IMR-90 (cell line): Measurements from ENCODE around the gene KLK14. TPM values are rescaled to one million over a fixed set of nuclear protein-coding genes. Genes with fewer than 3 reads are reported as not detected.

ENCODE experiments used
- ATAC-seq: fragments of 200-7000 bp; cut with Tn5 transposase; 2 replicates; pipeline ENCODE4 v1.9.1; 2020; ENCODE audit warnings: low read depth, mild to moderate bottlenecking, moderate library complexity
- BruUV-seq: library from RNA; stranded (reverse); fragments of 400-500 nt; replicated peaks from 2 replicates; lab custom pipeline; 2021; lab: Mats Ljungman, UMichigan
- CTCF ChIA-PET: fragments of 300-600 bp; formaldehyde crosslinking; extraction: SDS; loops from one replicate; lab custom pipeline; 2021; ENCODE audit warnings: antibody characterized with exemption; lab: Yijun Ruan, JAX
- POLR2A ChIA-PET: fragments of 300-600 bp; sonication (Branson Sonifier 250); formaldehyde crosslinking; loops from one replicate; lab custom pipeline; 2022; ENCODE audit warnings: antibody characterized with exemption; ENCODE audit not compliant: unreplicated experiment; lab: Charles Lee
- DNase-seq: peaks from one replicate; pipeline ENCODE4 v3.0.0; 2013
- H2AFZ ChIP-seq: replicated peaks from 2 replicates; pipeline ENCODE3; 2013; ENCODE audit warnings: low read length, mild to moderate bottlenecking; ENCODE audit not compliant: poor library complexity
- H2AK5ac ChIP-seq: 2 replicates; pipeline ENCODE4 v1.6.1; 2013; ENCODE audit warnings: low read depth, low read length, inconsistent platforms
- H2AK9ac ChIP-seq: replicated peaks from 2 replicates; pipeline ENCODE3; 2013; ENCODE audit warnings: mild to moderate bottlenecking, low read depth, low read length, moderate library complexity; ENCODE audit not compliant: poor library complexity
- H2BK120ac ChIP-seq: 2 replicates; pipeline ENCODE4 v1.6.1; 2013; ENCODE audit warnings: low read depth, low read length, inconsistent platforms
- H2BK15ac ChIP-seq: 3 replicates; pipeline ENCODE4 v1.6.1; 2013; ENCODE audit warnings: low read depth, low read length, inconsistent platforms
- H2BK20ac ChIP-seq: 2 replicates; pipeline ENCODE4 v1.6.1; 2013; ENCODE audit warnings: low read depth, mild to moderate bottlenecking, inconsistent platforms, low read length, moderate library complexity
- H2BK5ac ChIP-seq: 2 replicates; pipeline ENCODE4 v1.6.1; 2013; ENCODE audit warnings: mild to moderate bottlenecking, low read depth, low read length, inconsistent platforms; ENCODE audit not compliant: poor library complexity, severe bottlenecking
- H3K14ac ChIP-seq: replicated peaks from 2 replicates; pipeline ENCODE4 v1.6.1; 2013; ENCODE audit warnings: low read depth, low read length, inconsistent platforms
- H3K18ac ChIP-seq: 2 replicates; pipeline ENCODE4 v1.6.1; 2013; ENCODE audit warnings: low read depth, low read length, control low read depth
- H3K23ac ChIP-seq: 2 replicates; pipeline ENCODE4 v1.6.1; 2013; ENCODE audit warnings: low read depth, low read length, inconsistent platforms
- H3K27ac ChIP-seq: 2 replicates; pipeline ENCODE4 v1.5.1; 2013; ENCODE audit warnings: mild to moderate bottlenecking, control low read depth, low read length; ENCODE audit not compliant: insufficient read depth
- H3K27me3 ChIP-seq: 2 replicates; pipeline ENCODE4 v1.6.1; 2013; ENCODE audit warnings: low read length; ENCODE audit not compliant: control insufficient read depth, insufficient read depth
- H3K36me3 ChIP-seq: 2 replicates; pipeline ENCODE4 v1.6.1; 2013; ENCODE audit warnings: low read length, mixed read lengths; ENCODE audit not compliant: control insufficient read depth, insufficient read depth
- H3K4ac ChIP-seq: 2 replicates; pipeline ENCODE4 v1.6.1; 2013; ENCODE audit warnings: low read depth, low read length, inconsistent platforms
- H3K4me1 ChIP-seq: 2 replicates; pipeline ENCODE4 v1.6.1; 2013; ENCODE audit warnings: low read length, mixed read lengths; ENCODE audit not compliant: control insufficient read depth, insufficient read depth
- H3K4me2 ChIP-seq: 2 replicates; pipeline ENCODE4 v1.6.1; 2013; ENCODE audit warnings: low read depth, mild to moderate bottlenecking, control low read depth, low read length, moderate library complexity
- H3K4me3 ChIP-seq: 2 replicates; pipeline ENCODE4 v1.5.1; 2013; ENCODE audit warnings: low read depth, mild to moderate bottlenecking, control low read depth, low read length, moderate library complexity; ENCODE audit not compliant: insufficient read depth
- H3K56ac ChIP-seq: 2 replicates; pipeline ENCODE4 v1.6.1; 2013; ENCODE audit warnings: low read length, inconsistent platforms; ENCODE audit not compliant: insufficient read depth; ENCODE audit errors: extremely low read depth
- H3K79me1 ChIP-seq, 2 experiments: 2 replicates each; pipeline ENCODE4 v1.6.1; 2013; ENCODE audit warnings: low read length in 2 of 2, inconsistent platforms in 1 of 2, low read depth in 1 of 2
- H3K9ac ChIP-seq: 2 replicates; pipeline ENCODE4 v1.6.1; 2013; ENCODE audit warnings: low read depth, low read length, control low read depth
- H3K9me1 ChIP-seq: 2 replicates; pipeline ENCODE4 v1.6.1; 2013; ENCODE audit warnings: low read length, inconsistent platforms; ENCODE audit not compliant: insufficient read depth
- H3K9me3 ChIP-seq: 2 replicates; pipeline ENCODE4 v1.6.1; 2013; ENCODE audit warnings: low read length; ENCODE audit not compliant: control insufficient read depth, insufficient read depth
- H4K20me1 ChIP-seq: 2 replicates; pipeline ENCODE4 v1.6.1; 2013; ENCODE audit warnings: low read length, inconsistent platforms; ENCODE audit not compliant: insufficient read depth
- H4K5ac ChIP-seq: 2 replicates; pipeline ENCODE4 v1.6.1; 2013; ENCODE audit warnings: mild to moderate bottlenecking, low read depth, low read length, control low read depth
- H4K8ac ChIP-seq, 2 experiments: 2 replicates each; pipeline ENCODE4 v1.6.1; 2013; ENCODE audit warnings: low read depth in 2 of 2, low read length in 2 of 2, control low read depth in 1 of 2, inconsistent platforms in 1 of 2
- H4K91ac ChIP-seq: 2 replicates; pipeline ENCODE4 v1.6.1; 2013; ENCODE audit warnings: low read depth, low read length, inconsistent platforms; ENCODE audit not compliant: insufficient read depth
- BHLHE40 ChIP-seq: fragments of 150-350 bp; IDR thresholded peaks from 2 replicates; pipeline ENCODE4 v1.6.1; 2016; ENCODE audit warnings: mild to moderate bottlenecking, low read depth, low read length
- CEBPB ChIP-seq: IDR thresholded peaks from 2 replicates; pipeline ENCODE4 v1.6.1; 2012; ENCODE audit warnings: low read depth, low read length, improper control_type of control experiment
- CHD1 ChIP-seq: IDR thresholded peaks from 2 replicates; pipeline ENCODE4 v1.6.1; 2012; ENCODE audit warnings: low read depth, low read length, improper control_type of control experiment
- FOS ChIP-seq: fragments of 150-350 bp; IDR thresholded peaks from 2 replicates; pipeline ENCODE4 v1.6.1; 2016; ENCODE audit warnings: low read depth, low read length
- MAFK ChIP-seq: IDR thresholded peaks from 2 replicates; pipeline ENCODE4 v1.6.1; 2012; ENCODE audit warnings: low read depth, low read length, improper control_type of control experiment
- MAZ ChIP-seq: IDR thresholded peaks from 2 replicates; pipeline ENCODE4 v1.6.1; 2012; ENCODE audit warnings: low read depth, mild to moderate bottlenecking, low read length, improper control_type of control experiment, moderate library complexity, borderline replicate concordance
- MXI1 ChIP-seq: IDR thresholded peaks from 2 replicates; pipeline ENCODE4 v1.6.1; 2012; ENCODE audit warnings: low read depth, mild to moderate bottlenecking, low read length, moderate library complexity, borderline replicate concordance
- NFE2L2 ChIP-seq: fragments of 150-350 bp; IDR thresholded peaks from 2 replicates; pipeline ENCODE4 v1.6.1; 2016; ENCODE audit warnings: low read depth, mild to moderate bottlenecking, low read length
- POLR2A ChIP-seq: IDR thresholded peaks from 2 replicates; pipeline ENCODE4 v1.6.1; 2012; ENCODE audit warnings: mild to moderate bottlenecking, low read depth, low read length
- RAD21 ChIP-seq: IDR thresholded peaks from 2 replicates; pipeline ENCODE4 v1.6.1; 2012; ENCODE audit warnings: low read length, improper control_type of control experiment
- RCOR1 ChIP-seq: IDR thresholded peaks from 2 replicates; pipeline ENCODE4 v1.6.1; 2012; ENCODE audit warnings: mild to moderate bottlenecking, low read length, improper control_type of control experiment; ENCODE audit not compliant: insufficient replicate concordance
- RFX5 ChIP-seq: IDR thresholded peaks from 2 replicates; pipeline ENCODE4 v1.8.0; 2012; ENCODE audit warnings: low read depth, mild to moderate bottlenecking, low read length, moderate library complexity
- SMC3 ChIP-seq: fragments of 150-350 bp; IDR thresholded peaks from 2 replicates; pipeline ENCODE4 v1.6.1; 2016; ENCODE audit warnings: low read depth, mild to moderate bottlenecking, antibody characterized with exemption, low read length, moderate library complexity
- WGBS, 2 experiments: methylation state at CpG; one replicate each; pipeline versions ENCODE4 v1.1.5 to v1.1.7; 2013; ENCODE audit warnings: missing lambda C conversion rate in 2 of 2; ENCODE audit not compliant: insufficient read length in 1 of 2; ENCODE audit errors: extremely low coverage in 2 of 2; 5-methylcytosine and 5-hydroxymethylcytosine counted together
- dilution Hi-C: fragments of 300-500 bp; cut with HindIII; formaldehyde crosslinking; loops from one replicate; pipeline ENCODE4 v1.14.3; 2018; ENCODE audit warnings: low sequenced_read_pairs; ENCODE audit not compliant: unreplicated experiment
- in situ Hi-C: fragments of 300-500 bp; cut with MboI; formaldehyde crosslinking; loops from 3 replicates; pipeline ENCODE4 v1.14.3; 2019; ENCODE audit warnings: low sequenced_read_pairs, inconsistent platforms, mixed read lengths
- intact Hi-C: fragments of 100-400 bp; cut with micrococcal nuclease; formaldehyde crosslinking; loops from 2 replicates; pipeline ENCODE4 v1.10.0; 2022
- polyA plus RNA-seq, 3 experiments: library from polyadenylated mRNA; depleted of rRNA; stranded (reverse); fragments of >200 nt; gene quantifications; 2 replicates each; pipeline ENCODE4 v1.2.3, GENCODE V29; 2012; ENCODE audit warnings: low replicate concordance in 1 of 3
- total RNA-seq: library from RNA; depleted of rRNA; stranded (reverse); fragments of >200 nt; gene quantifications from 2 replicates; pipeline ENCODE4 v1.2.3, GENCODE V29; 2012
- TF ChIP-seq, protein P1 (sequence below): fragments of 150-350 bp; IDR thresholded peaks from 2 replicates; pipeline ENCODE4 v1.6.1; 2016; ENCODE audit warnings: low read depth, mild to moderate bottlenecking, low read length, moderate library complexity, borderline replicate concordance
- TF ChIP-seq, protein P2 (sequence below): fragments of 150-350 bp; IDR thresholded peaks from 2 replicates; pipeline ENCODE4 v1.6.1; 2017; ENCODE audit warnings: mild to moderate bottlenecking, antibody characterized with exemption, low read length, low read depth
- TF ChIP-seq, protein P3 (sequence below): conservative IDR thresholded peaks from 2 replicates; pipeline ENCODE4 v1.5.1; 2012; ENCODE audit warnings: mild to moderate bottlenecking, low read depth, low read length, improper control_type of control experiment

Gene KLK14
- total and polyA plus RNA-seq, 2 of the 4 experiments (the other 2 are of a cell fraction), result not detected

DNA sequence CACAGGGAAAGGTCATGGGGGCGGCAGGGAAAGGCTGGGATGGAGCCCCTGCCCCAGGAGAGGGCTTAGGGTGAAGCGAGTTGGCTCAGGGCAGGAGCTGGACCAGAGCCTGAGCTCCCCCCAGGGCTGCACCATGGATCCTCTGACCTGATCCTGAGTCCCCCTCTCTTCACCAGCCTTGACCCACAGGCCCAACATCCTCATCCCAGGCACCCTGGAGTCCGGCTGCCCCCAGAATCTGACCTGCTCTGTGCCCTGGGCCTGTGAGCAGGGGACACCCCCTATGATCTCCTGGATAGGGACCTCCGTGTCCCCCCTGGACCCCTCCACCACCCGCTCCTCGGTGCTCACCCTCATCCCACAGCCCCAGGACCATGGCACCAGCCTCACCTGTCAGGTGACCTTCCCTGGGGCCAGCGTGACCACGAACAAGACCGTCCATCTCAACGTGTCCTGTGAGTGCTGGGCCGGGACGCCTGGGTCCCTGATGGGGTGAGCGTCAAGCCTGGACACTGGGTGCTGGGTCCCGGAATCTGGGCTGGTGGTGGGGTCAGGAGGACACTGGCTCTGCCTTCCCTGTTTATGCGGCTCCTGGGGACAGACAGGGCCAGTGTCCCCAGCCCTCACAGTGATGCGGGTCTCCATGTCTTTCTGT is 42.9 kb upstream of the KLK14 start:
- WGBS, 2 experiments, result 93% methylated on average over 5 of the region's 16 CpGs; no CpG with 5 or more reads in 1 of the 2 experiments

More for the DNA sequence above, 42.9 kb upstream of the KLK14 start:
- no peak overlapping the region for H2AK5ac ChIP-seq
- no peak overlapping the region for H3K56ac ChIP-seq
- H3K4me1 ChIP-seq, result 0 out of 2 replicates have a peak, but pooled peaks cover 2% of the 10 kb centered on the region
- DNase-seq, result no peak
- H2BK15ac ChIP-seq, result no peak overlapping the region
- H2BK20ac ChIP-seq, result no peak overlapping the region
- BruUV-seq, result no TSS peak
- no peak for ATAC-seq
- H3K9me3 ChIP-seq, result no peaks in the 10 kb centered on the region
- no peak overlapping the region for H2AK9ac ChIP-seq
- in situ Hi-C loops, result no loop called here
- H3K14ac ChIP-seq, result no peak overlapping the region
- H3K36me3 ChIP-seq, result no peaks in the 10 kb centered on the region
- no peaks in the 10 kb centered on the region for H3K79me1 ChIP-seq
- H4K5ac ChIP-seq, result no peak overlapping the region
- TF ChIP-seq, protein P1, sequence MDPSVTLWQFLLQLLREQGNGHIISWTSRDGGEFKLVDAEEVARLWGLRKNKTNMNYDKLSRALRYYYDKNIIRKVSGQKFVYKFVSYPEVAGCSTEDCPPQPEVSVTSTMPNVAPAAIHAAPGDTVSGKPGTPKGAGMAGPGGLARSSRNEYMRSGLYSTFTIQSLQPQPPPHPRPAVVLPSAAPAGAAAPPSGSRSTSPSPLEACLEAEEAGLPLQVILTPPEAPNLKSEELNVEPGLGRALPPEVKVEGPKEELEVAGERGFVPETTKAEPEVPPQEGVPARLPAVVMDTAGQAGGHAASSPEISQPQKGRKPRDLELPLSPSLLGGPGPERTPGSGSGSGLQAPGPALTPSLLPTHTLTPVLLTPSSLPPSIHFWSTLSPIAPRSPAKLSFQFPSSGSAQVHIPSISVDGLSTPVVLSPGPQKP, result no peak
- TF ChIP-seq, protein P2, sequence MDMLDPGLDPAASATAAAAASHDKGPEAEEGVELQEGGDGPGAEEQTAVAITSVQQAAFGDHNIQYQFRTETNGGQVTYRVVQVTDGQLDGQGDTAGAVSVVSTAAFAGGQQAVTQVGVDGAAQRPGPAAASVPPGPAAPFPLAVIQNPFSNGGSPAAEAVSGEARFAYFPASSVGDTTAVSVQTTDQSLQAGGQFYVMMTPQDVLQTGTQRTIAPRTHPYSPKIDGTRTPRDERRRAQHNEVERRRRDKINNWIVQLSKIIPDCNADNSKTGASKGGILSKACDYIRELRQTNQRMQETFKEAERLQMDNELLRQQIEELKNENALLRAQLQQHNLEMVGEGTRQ, result no peak
- no peak for TF ChIP-seq MXI1
- TF ChIP-seq SMC3, result no peak
- no peak for TF ChIP-seq MAFK
- TF ChIP-seq CHD1, result no peak
- no peak for TF ChIP-seq RCOR1
- TF ChIP-seq, protein P3, sequence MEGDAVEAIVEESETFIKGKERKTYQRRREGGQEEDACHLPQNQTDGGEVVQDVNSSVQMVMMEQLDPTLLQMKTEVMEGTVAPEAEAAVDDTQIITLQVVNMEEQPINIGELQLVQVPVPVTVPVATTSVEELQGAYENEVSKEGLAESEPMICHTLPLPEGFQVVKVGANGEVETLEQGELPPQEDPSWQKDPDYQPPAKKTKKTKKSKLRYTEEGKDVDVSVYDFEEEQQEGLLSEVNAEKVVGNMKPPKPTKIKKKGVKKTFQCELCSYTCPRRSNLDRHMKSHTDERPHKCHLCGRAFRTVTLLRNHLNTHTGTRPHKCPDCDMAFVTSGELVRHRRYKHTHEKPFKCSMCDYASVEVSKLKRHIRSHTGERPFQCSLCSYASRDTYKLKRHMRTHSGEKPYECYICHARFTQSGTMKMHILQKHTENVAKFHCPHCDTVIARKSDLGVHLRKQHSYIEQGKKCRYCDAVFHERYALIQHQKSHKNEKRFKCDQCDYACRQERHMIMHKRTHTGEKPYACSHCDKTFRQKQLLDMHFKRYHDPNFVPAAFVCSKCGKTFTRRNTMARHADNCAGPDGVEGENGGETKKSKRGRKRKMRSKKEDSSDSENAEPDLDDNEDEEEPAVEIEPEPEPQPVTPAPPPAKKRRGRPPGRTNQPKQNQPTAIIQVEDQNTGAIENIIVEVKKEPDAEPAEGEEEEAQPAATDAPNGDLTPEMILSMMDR, result no peak
- TF ChIP-seq RAD21, result no peak
- no peak for TF ChIP-seq POLR2A
- TF ChIP-seq NFE2L2, result no peak
- no peak for TF ChIP-seq CEBPB
- TF ChIP-seq BHLHE40, result no peak
- no peak for TF ChIP-seq FOS
- TF ChIP-seq RFX5, result no peak
- no peak for TF ChIP-seq MAZ
- no peak overlapping the region for H4K8ac ChIP-seq
- H3K4me2 ChIP-seq, result no peak overlapping the region
- no peak overlapping the region for H3K18ac ChIP-seq
- no peak overlapping the region for H3K27ac ChIP-seq
- no peak overlapping the region for H4K91ac ChIP-seq
- H2BK5ac ChIP-seq, result no peak overlapping the region
- no peak overlapping the region for H2AFZ ChIP-seq
- intact Hi-C loops, result no loop called here
- no peak overlapping the region for H3K4me3 ChIP-seq
- no peak overlapping the region for H2BK120ac ChIP-seq
- H3K4ac ChIP-seq, result no peak overlapping the region
- peaks cover 4% of the 10 kb centered on the region; the same call in 1 of the 2 replicates for H3K9me1 ChIP-seq
- CTCF ChIA-PET, result no interaction called here
- POLR2A ChIA-PET, result no interaction called here
- H3K23ac ChIP-seq, result no peak overlapping the region
- no peaks in the 10 kb centered on the region for H4K20me1 ChIP-seq
- H3K27me3 ChIP-seq, result no peaks in the 10 kb centered on the region; the same call in 1 of the 2 replicates
- dilution Hi-C loops, result no loop called here
- H3K9ac ChIP-seq, result no peak overlapping the region
